A673 (cell line): Measurements from ENCODE around the gene SHISAL1. TPM values are rescaled to one million over a fixed set of nuclear protein-coding genes. Genes with fewer than 3 reads are reported as not detected.

ENCODE experiments used
- BruUV-seq: library from RNA; stranded (reverse); fragments of 400-500 nt; replicated peaks from 2 replicates; lab custom pipeline; 2021; lab: Mats Ljungman, UMichigan
- CTCF ChIA-PET: fragments of 300-600 bp; sonication (Branson Sonifier 250); formaldehyde crosslinking; loops from one replicate; lab custom pipeline; 2022; ENCODE audit warnings: antibody characterized with exemption; lab: Charles Lee
- POLR2A ChIA-PET: fragments of 300-600 bp; sonication (Branson Sonifier 250); formaldehyde crosslinking; loops from one replicate; lab custom pipeline; 2022; ENCODE audit warnings: antibody characterized with exemption; ENCODE audit not compliant: low non-redundant PET; lab: Charles Lee
- DNase-seq: peaks from one replicate; pipeline ENCODE4 v3.0.0-alpha.2; 2015; ENCODE audit warnings: low spot score
- H3K27ac ChIP-seq: fragments of 200-600 bp; sonication (generic); 2 replicates; pipeline ENCODE4 v1.5.1; 2016; ENCODE audit warnings: mixed run types, low read depth, mild to moderate bottlenecking, mixed read lengths, antibody characterized with exemption, low read length; ENCODE audit not compliant: poor library complexity, severe bottlenecking
- H3K27me3 ChIP-seq: fragments of 200-600 bp; sonication (generic); replicated peaks from 2 replicates; pipeline ENCODE4 v1.6.1; 2017; ENCODE audit warnings: mixed run types, low read depth, mild to moderate bottlenecking, mixed read lengths, antibody characterized with exemption, low read length; ENCODE audit not compliant: insufficient read depth, poor library complexity
- H3K36me3 ChIP-seq: fragments of 200-600 bp; sonication (generic); 2 replicates; pipeline ENCODE4 v1.6.1; 2016; ENCODE audit warnings: mixed run types, mild to moderate bottlenecking, mixed read lengths, antibody characterized with exemption, low read length; ENCODE audit not compliant: insufficient read depth, poor library complexity, severe bottlenecking
- H3K4me1 ChIP-seq: fragments of 200-600 bp; sonication (generic); 2 replicates; pipeline ENCODE4 v1.6.1; 2017; ENCODE audit warnings: mixed run types, mild to moderate bottlenecking, mixed read lengths, antibody characterized with exemption, low read length; ENCODE audit not compliant: insufficient read depth, poor library complexity, severe bottlenecking
- H3K4me3 ChIP-seq: fragments of 200-600 bp; sonication (generic); 2 replicates; pipeline ENCODE4 v1.5.1; 2016; ENCODE audit warnings: low read depth, mixed run types, mild to moderate bottlenecking, mixed read lengths, low read length; ENCODE audit not compliant: poor library complexity, severe bottlenecking
- H3K9me3 ChIP-seq: fragments of 200-600 bp; sonication (generic); 2 replicates; pipeline ENCODE4 v1.6.1; 2016; ENCODE audit warnings: mixed run types, low read depth, mild to moderate bottlenecking, mixed read lengths, antibody characterized with exemption, low read length; ENCODE audit not compliant: poor library complexity, severe bottlenecking
- CTCF ChIP-seq: fragments of 300-800, 200-600 bp; sonication (generic); conservative IDR thresholded peaks from 2 replicates; pipeline ENCODE4 v1.5.1; 2017; ENCODE audit warnings: low read depth, mild to moderate bottlenecking, antibody characterized with exemption, low read length, moderate library complexity, mixed read lengths
- EZH2 ChIP-seq: fragments of 200-600 bp; sonication (generic); IDR thresholded peaks from 2 replicates; pipeline ENCODE4 v1.6.1; 2017; ENCODE audit warnings: borderline replicate concordance, low read depth, mild to moderate bottlenecking, mixed read lengths, antibody characterized with exemption, low read length; ENCODE audit not compliant: poor library complexity, severe bottlenecking
- intact Hi-C: fragments of 100-400 bp; cut with micrococcal nuclease; formaldehyde crosslinking; loops from one replicate; pipeline ENCODE4 v1.10.0; 2022; ENCODE audit not compliant: unreplicated experiment
- total RNA-seq: library from RNA; stranded (reverse); gene quantifications from 2 replicates; pipeline ENCODE4 v1.2.3, GENCODE V29; 2021

The SHISAL1 gene
- total RNA-seq, 1 experiment from 2014 or later: 1.8 TPM

- no TSS peak for BruUV-seq
- no peaks in the 10 kb centered on the region for H3K27me3 ChIP-seq
- H3K9me3 ChIP-seq: no peaks in the 10 kb centered on the region
- intact Hi-C loops: no loop called here
- DNase-seq: no peak
- no peak for TF ChIP-seq CTCF
- no peak for TF ChIP-seq EZH2
- no peaks in the 10 kb centered on the region for H3K36me3 ChIP-seq
- ChIA-PET CTCF (no interaction called here), POLR2A (no interaction called here)
- H3K27ac ChIP-seq: no peak overlapping the region
- H3K4me1 ChIP-seq: peaks cover 12% of the 10 kb centered on the region
- H3K4me3 ChIP-seq: no peak overlapping the region
Measured at GRCh38 chr22:44263547-44263946, 49.2 kb downstream of the SHISAL1 start.

- H3K27ac ChIP-seq: no peak overlapping the region
- peak; percentile 76 for DNase-seq
- POLR2A ChIA-PET: no interaction called here
- intact Hi-C loops: no loop called here
- no peak for TF ChIP-seq EZH2
- no peak for TF ChIP-seq CTCF
- H3K4me3 ChIP-seq: no peak overlapping the region
- no peaks in the 10 kb centered on the region for H3K36me3 ChIP-seq
- no TSS peak for BruUV-seq
- no peaks in the 10 kb centered on the region for H3K27me3 ChIP-seq
- peaks cover 12% of the 10 kb centered on the region for H3K4me1 ChIP-seq
- CTCF ChIA-PET: no interaction called here
- no peaks in the 10 kb centered on the region for H3K9me3 ChIP-seq
Measured at GRCh38 chr22:44261861-44262595, 50.7 kb downstream of the SHISAL1 start.

DNA sequence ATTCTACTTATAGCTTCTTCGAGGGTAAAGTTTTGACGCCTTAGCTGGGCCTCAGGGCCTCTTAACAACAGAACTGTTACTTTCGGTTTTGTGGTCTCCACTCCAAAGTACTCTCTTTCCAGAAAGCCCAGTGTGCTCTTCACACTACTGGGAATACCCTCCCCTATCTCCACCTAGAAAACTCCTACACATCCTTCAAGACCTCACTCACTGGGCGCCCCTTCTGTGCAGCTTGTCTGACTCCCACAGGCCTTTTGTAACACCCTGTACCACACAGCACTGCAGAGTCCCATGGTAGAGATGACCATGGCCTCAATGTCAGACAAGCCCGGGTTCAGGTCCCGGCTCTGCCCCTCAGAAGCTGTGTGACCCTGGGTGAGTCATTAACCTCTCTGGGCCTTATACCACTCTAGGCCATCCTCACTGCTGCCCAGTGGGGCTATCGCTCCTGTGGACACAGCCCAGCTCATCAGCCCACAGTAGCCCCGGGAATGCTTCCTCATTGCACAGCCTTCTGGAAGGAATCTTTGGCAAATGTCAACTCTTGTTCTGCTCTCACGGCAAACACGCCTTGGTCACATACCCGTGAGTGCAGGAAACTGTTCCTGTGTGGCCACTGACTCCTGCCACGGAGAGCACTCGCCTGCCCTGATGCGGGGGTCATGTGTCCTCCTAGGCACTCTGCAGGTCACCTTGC is 51.4 kb downstream of the SHISAL1 start:
- intact Hi-C loops: no loop called here
- Histone ChIP-seq H3K27ac (no peak overlapping the region), H3K36me3 (no peaks in the 10 kb centered on the region), H3K4me3 (no peak overlapping the region), H3K27me3 (no peaks in the 10 kb centered on the region), H3K4me1 (peaks cover 12% of the 10 kb centered on the region), H3K9me3 (no peaks in the 10 kb centered on the region)
- BruUV-seq: no TSS peak
- no peak for DNase-seq
- TF ChIP-seq EZH2 (no peak), CTCF (no peak)
- ChIA-PET CTCF (no interaction called here), POLR2A (no interaction called here)
